ENCODE measurements around the gene NRAP.

The NRAP gene

GRCh38 chr10:113603057-113603777 lies 60.6 kb downstream of the NRAP start:
- no peak for DNase-seq

- no peak for DNase-seq
Measured at GRCh38 chr10:113600569-113600968, 63.3 kb downstream of the NRAP start.

- DNase-seq: no peak
Measured at GRCh38 chr10:113594652-113595051, 69.2 kb downstream of the NRAP start.

- DNase-seq: no peak
Measured at GRCh38 chr10:113592380-113592779, 71.5 kb downstream of the NRAP start.

GRCh38 chr10:113590581-113590980 lies 73.3 kb downstream of the NRAP start:
- DNase-seq: no peak

GRCh38 chr10:113589201-113589770 lies 74.6 kb downstream of the NRAP start:
- DNase-seq: no peak

- no peak for DNase-seq
Measured at GRCh38 chr10:113585949-113586348, 77.9 kb downstream of the NRAP start.

- no peak for DNase-seq
Measured at GRCh38 chr10:113583571-113583970, 80.3 kb downstream of the NRAP start.

- DNase-seq: no peak
Measured at GRCh38 chr10:113581092-113581491, 82.7 kb downstream of the NRAP start.

- DNase-seq: no peak
Measured at GRCh38 chr10:113578773-113579172, 85.1 kb downstream of the NRAP start.

GRCh38 chr10:113576852-113577251 lies 87.0 kb downstream of the NRAP start:
- no peak for DNase-seq

GRCh38 chr10:113573368-113573767 lies 90.5 kb downstream of the NRAP start:
- DNase-seq: no peak

GRCh38 chr10:113572520-113573290 lies 91.1 kb downstream of the NRAP start:
- no peak for DNase-seq

GRCh38 chr10:113569576-113569975 lies 94.3 kb downstream of the NRAP start:
- no peak for DNase-seq

- DNase-seq: no peak
Measured at GRCh38 chr10:113566888-113567287, 97.0 kb downstream of the NRAP start.

- no peak for DNase-seq
Measured at GRCh38 chr10:113565364-113565763, 98.5 kb downstream of the NRAP start.

GRCh38 chr10:113563306-113564088 lies 100.3 kb downstream of the NRAP start:
- no peak for DNase-seq

GRCh38 chr10:113562704-113563103 lies 101.1 kb downstream of the NRAP start:
- no peak for DNase-seq

- DNase-seq: no peak
Measured at GRCh38 chr10:113562069-113562468, 101.8 kb downstream of the NRAP start.

- no peak for DNase-seq
Measured at GRCh38 chr10:113561214-113561613, 102.6 kb downstream of the NRAP start.

- no peak for DNase-seq
Measured at GRCh38 chr10:113560071-113560470, 103.8 kb downstream of the NRAP start.

- DNase-seq: no peak
Measured at GRCh38 chr10:113557903-113558321, 105.9 kb downstream of the NRAP start.

GRCh38 chr10:113557424-113557862 lies 106.4 kb downstream of the NRAP start:
- DNase-seq: no peak
